Fibroblast of villous mesenchyme (primary cell): Measurements from ENCODE around the gene OR6C68. TPM values are rescaled to one million over a fixed set of nuclear protein-coding genes. Genes with fewer than 3 reads are reported as not detected.
"Not testable (repeated sequence)": the region's sequence is repeated elsewhere in the genome, so short reads cannot be mapped to it uniquely, and the experiment has no call there.

Source experiments
- DNase-seq: peaks from one replicate; pipeline ENCODE4 v3.0.0-alpha.2; 2010; ENCODE audit warnings: low read depth
- H3K4me3 ChIP-seq: 2 replicates; pipeline ENCODE4 v1.5.1; 2011; ENCODE audit warnings: low read depth, mild to moderate bottlenecking, low read length
- CTCF ChIP-seq: IDR thresholded peaks from 2 replicates; pipeline ENCODE4 v1.5.1; 2012; ENCODE audit warnings: low read depth, mild to moderate bottlenecking, low read length; ENCODE audit not compliant: insufficient read depth
- total RNA-seq: library from RNA; depleted of rRNA; stranded (reverse); fragments of >200 nt; gene quantifications from 2 replicates; pipeline ENCODE4 v1.2.3, GENCODE V29; 2012

The OR6C68 gene
- not detected in 2 replicates for total RNA-seq

DNA sequence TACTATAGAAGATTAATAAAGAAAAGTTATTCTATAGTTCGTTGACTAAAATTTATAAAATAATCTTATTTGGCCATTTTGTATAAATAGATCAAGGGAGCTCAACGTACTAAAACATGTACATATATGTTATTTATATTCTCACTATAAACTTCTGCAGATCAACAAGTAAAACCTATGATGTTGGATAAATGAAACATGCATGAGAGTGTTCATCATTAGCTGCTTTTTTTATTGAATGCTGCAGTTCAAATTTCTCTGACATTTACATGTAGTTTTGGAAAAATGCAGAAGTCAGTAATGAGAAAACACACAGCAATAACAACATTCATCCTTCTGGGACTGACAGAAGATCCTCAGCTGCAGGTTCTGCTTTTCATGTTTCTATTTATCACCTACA is at the start of gene OR6C68:
Gene OR6C68 (plus strand): TSS at position 301 of the 400 bp plus-strand sequence. CDS start 0 bp downstream, at position 301.
- TF ChIP-seq CTCF: no peak
- H3K4me3 ChIP-seq: no peak within 1 kb of the TSS
- DNase-seq: no peak

DNA sequence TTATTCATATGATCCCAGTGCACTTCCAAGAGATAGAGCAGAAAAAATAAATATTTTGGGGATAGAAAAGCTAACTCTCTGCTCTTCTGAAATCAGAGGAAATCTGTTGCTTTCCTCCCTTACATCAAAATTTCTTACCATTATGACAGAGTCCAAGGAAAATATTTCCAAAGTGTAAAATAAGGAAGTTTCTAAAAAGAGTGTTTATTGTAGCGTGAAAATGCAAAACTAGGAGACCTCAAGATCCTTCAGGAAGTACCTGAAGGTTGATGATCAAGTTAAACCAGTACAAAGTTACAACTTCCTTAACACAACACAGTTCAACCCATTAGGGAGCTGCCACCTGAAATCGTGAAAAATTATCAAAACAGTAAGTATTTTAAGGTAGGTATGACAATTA is 48.4 kb upstream of the OR6C68 start, which contains the start of gene OR6C2:
Gene OR6C2 (plus strand): TSS at position 301 of the 400 bp plus-strand sequence. CDS start 8,138 bp downstream, outside the sequence.
- no peak for DNase-seq
- H3K4me3 ChIP-seq: no peak within 1 kb of the TSS
- no peak for TF ChIP-seq CTCF

DNA sequence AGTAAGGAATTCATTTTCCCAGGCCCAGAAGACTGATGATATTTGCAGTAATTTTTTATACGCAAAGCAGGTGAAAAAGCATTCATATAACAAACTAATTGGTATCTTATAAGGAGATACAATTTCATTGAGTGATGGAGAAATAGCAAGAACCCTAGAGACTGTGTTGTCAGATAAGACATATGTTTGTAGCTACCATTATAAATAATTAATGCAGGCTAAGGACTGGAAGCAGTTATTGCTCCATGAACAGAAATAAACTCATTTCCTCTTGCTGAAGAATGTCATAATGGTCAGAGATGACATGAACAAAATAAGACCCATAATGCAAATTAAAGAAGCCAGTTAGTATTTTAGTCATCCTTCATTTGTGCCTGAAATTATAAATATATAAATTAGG is 46.8 kb upstream of the OR6C68 start:
- no peak overlapping the region for H3K4me3 ChIP-seq
- DNase-seq: no peak
- no peak for TF ChIP-seq CTCF

DNA sequence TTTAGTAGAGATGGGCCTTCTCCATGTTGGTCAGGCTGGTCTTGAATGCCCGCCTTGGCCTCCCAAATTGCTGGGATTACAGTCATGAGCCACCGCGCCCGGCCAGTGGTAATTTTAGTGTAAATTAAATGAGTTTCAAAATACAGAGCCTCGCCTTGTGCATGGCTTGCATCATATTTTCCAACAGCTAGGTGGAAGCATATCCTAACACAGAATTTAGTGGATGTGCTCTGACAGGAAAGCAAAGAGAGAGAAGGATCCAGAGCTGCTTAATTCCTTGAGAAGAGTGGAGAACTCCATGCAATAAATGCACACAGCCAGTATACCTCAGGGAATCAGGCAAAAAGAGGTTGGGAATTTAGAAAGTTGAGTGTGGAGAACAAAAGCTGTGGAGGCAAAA is 45.9 kb upstream of the OR6C68 start:
- no peak for DNase-seq
- H3K4me3 ChIP-seq: no peak overlapping the region
- no peak for TF ChIP-seq CTCF

- no peak for TF ChIP-seq CTCF
Measured at GRCh38 chr12:55448825-55449224, 43.4 kb upstream of the OR6C68 start.

GRCh38 chr12:55464926-55465325 is 27.3 kb upstream of the OR6C68 start:
- not testable (repeated sequence) for H3K4me3 ChIP-seq, DNase-seq

More at GRCh38 chr12:55448825-55449224, 43.4 kb upstream of the OR6C68 start:
- H3K4me3 ChIP-seq: no peak overlapping the region
- DNase-seq: no peak

DNA sequence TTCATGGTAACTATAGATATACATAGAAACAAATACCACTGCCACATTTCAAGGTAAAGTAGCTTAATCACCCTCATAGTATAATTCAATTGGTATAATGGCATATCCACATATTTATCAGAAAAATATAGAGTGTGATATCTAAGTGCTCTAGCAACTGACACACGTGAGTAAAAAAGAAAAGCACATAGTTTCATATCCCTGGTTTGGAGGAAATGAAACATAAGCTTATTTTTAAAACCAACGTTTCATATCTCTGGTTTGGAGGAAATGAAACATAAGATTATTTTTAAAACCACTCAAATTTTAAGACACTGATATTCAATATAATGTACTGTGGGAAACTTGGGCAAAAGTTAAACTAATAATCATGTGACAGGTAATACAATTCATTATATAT is 24.3 kb upstream of the OR6C68 start:
- no peak for DNase-seq
- H3K4me3 ChIP-seq: no peak overlapping the region
- no peak for TF ChIP-seq CTCF
